Measurements from ENCODE around the gene NDST1. TPM values are rescaled to one million over a fixed set of nuclear protein-coding genes. Genes with fewer than 3 reads are reported as not detected.

NDST1 gene
- total RNA-seq, 1 experiment from 2014 or later = 42.6 TPM

DNA sequence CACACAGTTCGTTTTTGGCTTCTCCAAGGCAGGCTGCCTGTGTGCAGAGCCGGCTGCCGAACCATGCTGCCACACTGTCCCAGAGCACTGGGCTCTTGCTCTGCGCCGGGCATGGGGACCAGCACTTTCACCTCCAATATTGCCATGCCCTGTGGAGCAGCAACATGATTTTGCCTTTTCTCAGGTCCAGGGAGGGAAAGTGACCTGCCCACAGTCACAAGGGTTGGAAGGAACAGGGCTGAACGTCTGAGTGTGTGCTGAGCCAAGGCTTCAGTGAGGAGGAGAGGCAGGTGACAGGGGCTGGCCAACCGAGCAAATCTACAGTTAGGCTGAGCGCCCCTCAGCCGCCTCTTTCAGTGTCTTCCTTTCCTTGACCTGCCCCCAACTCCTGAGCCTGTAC, 98.5 kb downstream of the NDST1 start:
- DNase-seq (no peak), ATAC-seq (no peak)
- H3K79me2 ChIP-seq (ENCODE audit: low read length) = no peaks in the 10 kb centered on the region
- H3K36me3 ChIP-seq (ENCODE audit: low read depth, low read length) = no peaks in the 10 kb centered on the region
- no peaks in the 10 kb centered on the region for H4K20me1 ChIP-seq (ENCODE audit: low read length)
- CTCF ChIA-PET = no interaction called here
- H3K4me1 ChIP-seq (ENCODE audit: insufficient read depth, low read length) = no peaks in the 10 kb centered on the region
- H3K4me3 ChIP-seq (ENCODE audit: low read length) = no peak overlapping the region
- H3K9ac ChIP-seq (ENCODE audit: low read length) = no peak overlapping the region
- POLR2A ChIA-PET (ENCODE audit: unreplicated experiment) = no interaction called here
- H3K4me2 ChIP-seq (ENCODE audit: low read length) = no peak overlapping the region
- H2AFZ ChIP-seq (ENCODE audit: low read length) = no peak overlapping the region
- no peaks in the 10 kb centered on the region for H3K9me3 ChIP-seq (ENCODE audit: low read length)
- H3K9me2 ChIP-seq (replicated peaks; ENCODE audit: low read length) = no peaks in the 10 kb centered on the region
- H3K27ac ChIP-seq (ENCODE audit: low read length) = no peak overlapping the region
- no TSS peak for BruUV-seq (replicated peaks)
- H3F3A ChIP-seq (ENCODE audit: low read length, unreplicated experiment) = no peaks in the 10 kb centered on the region
- TF ChIP-seq EZH2phosphoT487 (IDR thresholded peaks at IDR 0.05; ENCODE audit: borderline replicate concordance, low read length) = no peak
- TF ChIP-seq EZH2 (IDR thresholded peaks at IDR 0.05; ENCODE audit: low read length, unreplicated experiment) = no peak
- TF ChIP-seq, protein P1, sequence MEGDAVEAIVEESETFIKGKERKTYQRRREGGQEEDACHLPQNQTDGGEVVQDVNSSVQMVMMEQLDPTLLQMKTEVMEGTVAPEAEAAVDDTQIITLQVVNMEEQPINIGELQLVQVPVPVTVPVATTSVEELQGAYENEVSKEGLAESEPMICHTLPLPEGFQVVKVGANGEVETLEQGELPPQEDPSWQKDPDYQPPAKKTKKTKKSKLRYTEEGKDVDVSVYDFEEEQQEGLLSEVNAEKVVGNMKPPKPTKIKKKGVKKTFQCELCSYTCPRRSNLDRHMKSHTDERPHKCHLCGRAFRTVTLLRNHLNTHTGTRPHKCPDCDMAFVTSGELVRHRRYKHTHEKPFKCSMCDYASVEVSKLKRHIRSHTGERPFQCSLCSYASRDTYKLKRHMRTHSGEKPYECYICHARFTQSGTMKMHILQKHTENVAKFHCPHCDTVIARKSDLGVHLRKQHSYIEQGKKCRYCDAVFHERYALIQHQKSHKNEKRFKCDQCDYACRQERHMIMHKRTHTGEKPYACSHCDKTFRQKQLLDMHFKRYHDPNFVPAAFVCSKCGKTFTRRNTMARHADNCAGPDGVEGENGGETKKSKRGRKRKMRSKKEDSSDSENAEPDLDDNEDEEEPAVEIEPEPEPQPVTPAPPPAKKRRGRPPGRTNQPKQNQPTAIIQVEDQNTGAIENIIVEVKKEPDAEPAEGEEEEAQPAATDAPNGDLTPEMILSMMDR (conservative IDR thresholded peaks at IDR 0.05; ENCODE audit: low read depth, low read length) = no peak
- H3K27me3 ChIP-seq (ENCODE audit: low read length) = no peaks in the 10 kb centered on the region
- intact Hi-C loops (cut with micrococcal nuclease) = no loop called here

GRCh38 chr5:150607105-150607504, 99.2 kb downstream of the NDST1 start:
- DNase-seq = no peak
- H2AFZ ChIP-seq (ENCODE audit: low read length) = no peak overlapping the region
- no TSS peak for BruUV-seq (replicated peaks)
- H3K4me1 ChIP-seq (ENCODE audit: insufficient read depth, low read length) = no peaks in the 10 kb centered on the region
- ATAC-seq = no peak
- TF ChIP-seq, protein P1 (conservative IDR thresholded peaks at IDR 0.05; ENCODE audit: low read depth, low read length) = no peak
- TF ChIP-seq EZH2phosphoT487 (IDR thresholded peaks at IDR 0.05; ENCODE audit: borderline replicate concordance, low read length) (no peak), EZH2 (IDR thresholded peaks at IDR 0.05; ENCODE audit: low read length, unreplicated experiment) (no peak)
- no peaks in the 10 kb centered on the region for H3K36me3 ChIP-seq (ENCODE audit: low read depth, low read length)
- H3K79me2 ChIP-seq (ENCODE audit: low read length) = no peaks in the 10 kb centered on the region
- H3K4me2 ChIP-seq (ENCODE audit: low read length) = no peak overlapping the region
- intact Hi-C loops (cut with micrococcal nuclease) = no loop called here
- H3K9ac ChIP-seq (ENCODE audit: low read length) = no peak overlapping the region
- H3K9me3 ChIP-seq (ENCODE audit: low read length) = no peaks in the 10 kb centered on the region
- no peaks in the 10 kb centered on the region for H3K27me3 ChIP-seq (ENCODE audit: low read length)
- no peak overlapping the region for H3K27ac ChIP-seq (ENCODE audit: low read length)
- H3K9me2 ChIP-seq (replicated peaks; ENCODE audit: low read length) = no peaks in the 10 kb centered on the region
- ChIA-PET POLR2A (ENCODE audit: unreplicated experiment) (no interaction called here), CTCF (no interaction called here)
- no peak overlapping the region for H3K4me3 ChIP-seq (ENCODE audit: low read length)
- H4K20me1 ChIP-seq (ENCODE audit: low read length) = no peaks in the 10 kb centered on the region
- H3F3A ChIP-seq (ENCODE audit: low read length, unreplicated experiment) = no peaks in the 10 kb centered on the region

Other genes with a start within 250 kb of the NDST1 start
- gene CAMK2A, start 218.4 kb upstream of the NDST1 start, total RNA-seq (2014; rRNA removed) = 0.15 TPM in 1 of 2 replicates, not detected in the other
- gene ARSI, start 205.2 kb upstream of the NDST1 start, total RNA-seq (2014; rRNA removed) = 5.9 and 6.3 TPM in 2 replicates
- gene TCOF1, start 150.4 kb upstream of the NDST1 start, total RNA-seq (2014; rRNA removed) = 113 and 149 TPM in 2 replicates
- 0.22 and 0.52 TPM in 2 replicates for gene CD74, start 95.2 kb upstream of the NDST1 start, total RNA-seq (2014; rRNA removed)
- gene RPS14, start 58.4 kb upstream of the NDST1 start, total RNA-seq (2014; rRNA removed) = 2,005 and 2,031 TPM in 2 replicates
- 5.3 and 8.4 TPM in 2 replicates for gene SYNPO, start 132.5 kb downstream of the NDST1 start, total RNA-seq (2014; rRNA removed)
- gene MYOZ3, start 153.1 kb downstream of the NDST1 start, total RNA-seq (2014; rRNA removed) = not detected in 2 replicates
- 27.3 and 31.6 TPM in 2 replicates for gene RBM22, start 192.9 kb downstream of the NDST1 start, total RNA-seq (2014; rRNA removed)